NCI-H1694 (cell line): ENCODE measurements around the gene GRK1.
"Not testable (repeated sequence)": the region's sequence is repeated elsewhere in the genome, so short reads cannot be mapped to it uniquely, and the experiment has no call there.

Experiments
- DNase-seq: peaks from one replicate; lab custom pipeline; 2025; lab: John Stamatoyannopoulos, UW

GRK1 gene

DNA sequence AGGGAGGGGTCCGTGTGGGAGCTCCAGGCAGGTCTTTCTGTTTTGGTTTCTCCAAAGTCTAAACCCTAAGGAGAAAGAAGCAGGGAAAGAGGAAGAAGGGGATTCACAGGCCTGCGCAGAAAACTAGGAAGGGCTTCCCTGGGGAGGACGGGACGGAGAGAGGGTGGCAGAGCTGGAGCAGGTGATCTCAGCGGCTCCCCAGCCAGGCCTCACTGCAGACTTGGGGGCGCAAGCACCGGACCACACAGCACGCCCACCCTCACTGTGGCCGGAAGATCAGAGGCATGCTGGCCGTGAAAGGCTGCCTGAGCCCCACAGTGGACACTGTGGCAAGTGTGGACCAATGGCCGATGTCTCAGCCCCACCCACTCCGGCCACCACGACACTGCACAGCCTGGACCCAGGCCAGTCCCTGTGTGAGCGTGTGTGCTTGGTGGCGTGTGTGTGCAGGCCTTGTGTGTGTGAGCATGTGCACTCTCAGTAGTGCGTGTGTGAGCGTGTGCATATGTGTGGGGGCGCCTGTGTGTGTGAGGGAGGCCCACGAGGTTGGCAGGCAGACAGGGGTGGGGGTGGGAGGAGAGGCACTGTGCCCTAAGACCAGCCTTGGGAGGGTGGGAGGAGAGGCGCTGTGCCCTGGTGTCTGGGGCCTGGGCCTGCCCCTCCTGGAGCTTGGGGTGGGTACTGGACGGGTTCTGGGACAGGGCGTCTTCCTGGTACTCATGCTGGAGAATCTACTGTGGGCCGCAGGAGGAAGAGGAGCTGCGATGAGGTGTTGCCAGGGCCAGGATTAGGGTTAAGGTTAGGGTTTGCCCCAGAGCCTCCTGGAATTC is 76.6 kb downstream of the GRK1 start:
- no peak for DNase-seq

DNA sequence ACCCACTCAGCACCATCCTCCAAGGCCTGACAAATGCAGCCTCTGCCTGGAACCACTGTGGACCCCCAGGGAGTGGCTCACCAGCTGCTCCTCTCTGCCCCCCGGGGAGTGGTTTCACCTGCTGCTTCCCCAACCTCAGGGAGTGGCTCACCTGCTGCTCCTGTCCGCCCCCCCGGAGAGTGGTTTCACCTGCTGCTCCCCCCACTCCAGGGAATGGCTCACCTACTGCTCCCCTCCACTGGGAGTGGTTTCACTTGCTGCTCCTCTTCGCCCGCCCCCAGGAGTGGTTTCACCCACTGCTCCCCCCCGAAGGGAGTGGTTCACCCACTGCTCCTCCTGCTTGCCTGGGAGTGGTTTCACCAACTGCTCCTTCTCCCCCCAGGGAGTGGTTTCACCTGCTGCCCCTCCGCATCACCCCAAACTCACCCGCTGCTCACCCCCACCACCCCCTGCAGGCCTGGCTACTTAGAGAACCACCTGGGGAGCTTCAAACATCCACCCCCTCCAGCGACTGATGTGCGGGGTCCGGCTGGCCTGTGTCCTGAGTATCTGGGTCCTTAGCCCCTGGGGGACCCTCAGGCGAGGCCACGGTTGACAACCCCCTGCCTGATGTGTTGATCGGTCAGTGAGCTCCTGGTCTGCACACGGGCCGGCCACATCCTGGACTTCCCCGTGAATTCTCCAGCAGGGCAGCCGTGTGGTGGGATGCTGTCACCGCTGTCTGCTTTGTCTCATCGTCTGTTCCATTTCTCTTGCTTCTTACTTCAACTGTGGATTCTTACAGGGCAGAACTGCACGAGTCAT is 77.4 kb downstream of the GRK1 start:
- DNase-seq, result no peak

DNA sequence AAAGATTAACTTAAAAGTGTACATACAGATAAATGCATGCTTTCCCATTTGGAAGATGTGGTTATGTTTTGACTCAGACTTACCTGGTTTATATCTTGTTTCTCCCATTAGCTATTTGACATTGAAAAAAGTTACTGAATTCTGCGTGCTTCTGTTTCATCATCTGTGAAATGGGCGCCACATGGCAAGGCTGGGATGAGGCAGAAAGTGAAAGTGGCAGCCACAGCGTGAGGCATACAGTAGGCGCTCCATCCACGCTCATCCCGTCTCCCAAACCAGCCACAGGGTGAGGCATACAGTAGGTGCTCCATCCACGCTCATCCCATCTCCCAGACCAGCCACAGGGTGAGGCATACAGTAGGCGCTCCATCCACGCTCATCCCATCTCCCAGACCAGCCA is 78.0 kb downstream of the GRK1 start:
- DNase-seq, result no peak

DNA sequence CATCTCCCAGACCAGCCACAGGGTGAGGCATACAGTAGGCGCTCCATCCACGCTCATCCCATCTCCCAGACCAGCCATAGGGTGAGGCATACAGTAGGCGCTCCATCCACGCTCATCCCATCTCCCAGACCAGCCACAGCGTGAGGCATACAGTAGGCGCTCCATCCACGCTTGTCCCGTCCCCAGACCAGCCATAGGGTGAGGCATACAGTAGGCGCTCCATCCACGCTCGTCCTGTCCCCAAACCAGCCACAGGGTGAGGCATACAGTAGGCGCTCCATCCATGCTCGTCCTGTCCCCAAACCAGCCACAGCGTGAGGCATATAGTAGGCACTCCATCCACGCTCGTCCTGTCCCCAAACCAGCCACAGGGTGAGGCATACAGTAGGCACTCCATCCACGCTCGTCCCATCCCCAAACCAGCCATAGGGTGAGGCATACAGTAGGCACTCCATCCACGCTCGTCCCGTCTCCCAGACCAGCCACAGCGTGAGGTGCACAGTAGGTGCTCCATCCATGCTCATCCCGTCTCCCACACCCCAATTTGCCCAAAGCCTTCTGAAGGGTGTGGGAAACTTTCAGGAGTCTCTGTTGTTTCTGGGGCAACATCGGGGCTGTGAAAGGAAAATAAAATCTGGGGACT is 78.6 kb downstream of the GRK1 start:
- DNase-seq, result not testable (repeated sequence)

DNA sequence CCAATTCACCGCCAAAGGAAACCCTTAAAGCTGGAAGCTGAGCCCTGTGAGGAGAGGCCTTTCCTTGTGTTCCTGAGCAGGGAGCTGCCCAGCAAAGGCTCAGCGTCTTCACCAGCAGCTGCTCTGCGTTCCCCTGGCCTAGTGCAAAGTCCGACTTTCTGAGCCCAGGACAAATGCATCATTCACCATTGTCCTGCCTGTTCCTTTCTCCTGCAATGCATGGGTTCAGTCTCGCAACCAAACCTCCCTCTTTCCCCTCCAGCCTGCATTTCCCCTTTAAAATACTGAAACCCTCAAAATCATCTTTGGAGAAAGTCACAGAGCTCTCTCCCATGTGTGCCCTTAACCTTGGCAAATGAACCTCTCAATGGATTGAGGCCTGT is 79.1 kb downstream of the GRK1 start:
- no peak for DNase-seq

DNA sequence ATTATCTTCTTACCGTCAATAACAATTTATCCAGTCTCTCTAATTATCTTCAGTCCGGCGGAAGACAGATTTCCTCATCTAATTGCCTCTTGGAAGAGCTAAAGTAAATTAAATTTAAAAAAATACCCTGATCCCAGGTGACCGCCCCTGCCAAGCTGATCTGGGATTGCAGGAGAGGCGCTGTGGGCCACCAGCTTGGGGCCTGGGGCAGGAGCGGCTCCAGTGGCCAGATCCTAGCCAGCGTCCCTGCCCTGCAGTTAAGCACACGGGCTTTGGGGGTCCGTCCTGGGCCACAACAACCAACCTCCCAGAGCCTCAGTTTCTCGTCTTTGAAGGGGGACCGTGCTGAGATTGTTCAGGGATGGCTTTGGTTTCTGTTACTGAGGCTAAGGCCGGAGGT is 79.7 kb downstream of the GRK1 start:
- no peak for DNase-seq

DNA sequence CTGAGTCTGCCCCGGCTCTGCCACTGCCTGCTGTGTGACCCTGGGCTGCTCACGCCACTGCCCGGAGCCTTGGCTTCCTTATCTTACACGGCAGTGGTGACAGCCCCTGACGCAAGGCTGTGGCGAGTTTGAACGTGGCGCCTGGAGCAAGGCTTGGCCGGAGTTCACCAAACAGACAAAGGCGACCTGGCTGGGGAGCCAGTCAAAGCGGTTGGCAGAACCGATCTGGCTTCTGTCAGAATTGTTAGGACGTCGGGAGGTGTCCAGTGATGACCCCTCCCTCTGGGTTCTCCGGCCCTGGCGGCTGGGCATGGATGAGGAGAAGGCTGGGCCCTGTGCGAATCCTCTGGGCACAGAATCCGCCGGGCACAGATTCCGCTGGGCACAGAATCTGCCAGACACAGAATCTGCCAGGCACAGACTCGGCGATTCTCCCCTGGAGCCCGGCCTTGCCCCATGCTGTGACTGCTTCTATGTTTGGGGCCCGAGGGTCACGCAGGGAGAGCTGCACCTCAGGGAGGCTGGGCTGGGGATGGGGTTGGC is 80.3 kb downstream of the GRK1 start:
- no peak for DNase-seq

DNA sequence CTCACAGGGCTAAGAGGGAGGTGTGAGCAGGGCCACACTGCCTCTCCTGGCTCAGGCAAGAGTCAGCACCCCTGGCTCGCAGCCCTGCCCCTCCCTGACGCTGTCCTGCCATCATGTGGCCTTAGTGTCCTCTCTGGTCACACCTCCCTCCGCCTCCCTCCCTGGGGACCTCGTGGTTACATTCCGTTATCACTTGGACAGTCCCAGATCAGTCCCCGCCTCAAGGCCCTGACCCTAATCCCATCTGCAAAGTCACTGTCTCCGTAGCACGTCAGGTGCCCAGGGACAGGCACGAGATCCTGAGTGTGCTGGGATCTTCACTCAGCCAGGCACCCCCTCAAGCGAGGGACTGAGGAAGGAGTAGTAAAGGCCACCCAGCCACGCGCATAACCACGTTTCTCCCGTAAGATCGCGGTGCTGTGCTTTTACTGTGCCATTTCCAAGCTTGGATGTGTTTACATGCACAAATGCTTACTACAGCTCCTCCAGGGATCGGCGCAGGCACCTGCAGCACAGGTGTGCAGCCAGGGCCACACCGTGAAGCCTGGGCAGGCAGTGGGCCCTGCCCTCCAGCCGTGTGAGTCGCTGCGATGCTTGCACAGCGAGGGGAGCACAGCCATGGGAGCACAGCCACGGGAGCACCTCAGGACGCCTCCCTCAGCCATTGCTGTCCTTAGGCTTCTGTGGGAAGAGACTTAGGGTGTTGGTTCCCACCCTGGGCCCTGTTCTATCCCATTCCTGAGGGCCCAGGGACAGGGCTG is 81.3 kb downstream of the GRK1 start:
- DNase-seq, result no peak

DNA sequence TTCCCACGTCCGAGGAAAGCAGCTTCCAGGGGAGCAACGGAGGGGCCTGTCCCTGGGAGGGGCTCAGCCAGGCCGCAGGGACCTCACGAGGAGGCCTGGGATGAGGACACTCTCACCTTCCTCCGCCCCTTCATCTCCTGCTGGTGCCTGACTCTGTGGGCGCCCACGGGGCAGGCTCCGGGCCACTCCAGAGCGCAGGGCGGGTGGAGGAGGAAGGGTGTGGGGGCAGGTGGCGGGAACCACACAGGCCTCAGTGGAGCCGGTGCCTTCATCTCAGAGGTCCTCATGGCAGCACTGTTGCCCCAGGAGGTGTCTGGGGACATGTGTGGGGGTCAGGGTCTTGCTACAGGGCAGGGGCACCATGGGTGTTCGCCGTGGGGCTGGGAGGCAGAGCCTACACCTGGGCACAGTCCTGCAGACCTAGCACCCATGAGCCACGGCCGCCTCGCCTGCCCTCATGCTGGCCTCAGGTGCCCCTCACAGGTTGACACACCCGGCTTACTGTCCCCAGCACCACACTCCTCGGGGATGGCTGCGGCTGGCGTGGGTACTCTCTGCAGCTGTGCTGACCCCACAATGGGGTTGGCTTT is 81.9 kb downstream of the GRK1 start:
- DNase-seq, result no peak

DNA sequence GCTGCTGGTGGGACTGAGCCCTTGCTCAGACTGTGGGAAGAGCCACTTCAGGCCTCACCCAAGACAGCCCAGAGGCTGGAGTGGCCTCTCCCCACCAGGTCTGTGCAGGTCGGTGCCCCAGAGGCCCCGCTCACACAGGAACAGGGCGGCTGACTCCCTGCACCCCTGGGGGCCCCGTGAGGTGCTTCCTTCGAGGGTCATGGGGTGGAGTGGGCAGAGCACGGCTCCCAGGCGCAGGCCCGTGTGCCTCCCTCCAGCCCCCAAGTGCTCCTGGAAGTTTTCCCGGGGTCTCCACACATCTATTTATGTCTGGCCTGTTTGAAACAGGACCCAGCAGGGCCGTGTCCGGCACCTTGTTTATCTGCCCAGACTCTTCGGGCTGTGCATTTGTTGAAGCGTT is 82.5 kb downstream of the GRK1 start:
- DNase-seq, result no peak

DNA sequence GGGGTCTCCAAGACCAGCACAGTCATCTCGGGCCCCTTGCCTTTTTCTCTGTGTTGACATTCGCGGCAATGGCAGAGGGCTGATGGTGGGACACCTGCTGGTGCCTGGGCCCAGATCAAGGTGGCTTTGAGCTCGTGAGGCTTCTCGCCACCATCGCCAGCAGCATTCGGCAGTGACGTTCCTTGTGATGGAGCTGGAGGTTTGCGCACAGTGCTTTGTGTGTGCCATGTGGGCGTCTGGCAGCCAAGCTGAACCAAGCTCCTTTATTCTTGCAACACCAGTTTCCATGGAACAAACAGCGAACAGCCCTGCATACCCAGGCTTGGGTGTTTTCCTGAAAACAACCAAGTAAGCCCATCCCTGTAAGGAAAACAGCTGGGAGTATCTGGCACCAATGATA is 82.9 kb downstream of the GRK1 start:
- DNase-seq, result no peak

DNA sequence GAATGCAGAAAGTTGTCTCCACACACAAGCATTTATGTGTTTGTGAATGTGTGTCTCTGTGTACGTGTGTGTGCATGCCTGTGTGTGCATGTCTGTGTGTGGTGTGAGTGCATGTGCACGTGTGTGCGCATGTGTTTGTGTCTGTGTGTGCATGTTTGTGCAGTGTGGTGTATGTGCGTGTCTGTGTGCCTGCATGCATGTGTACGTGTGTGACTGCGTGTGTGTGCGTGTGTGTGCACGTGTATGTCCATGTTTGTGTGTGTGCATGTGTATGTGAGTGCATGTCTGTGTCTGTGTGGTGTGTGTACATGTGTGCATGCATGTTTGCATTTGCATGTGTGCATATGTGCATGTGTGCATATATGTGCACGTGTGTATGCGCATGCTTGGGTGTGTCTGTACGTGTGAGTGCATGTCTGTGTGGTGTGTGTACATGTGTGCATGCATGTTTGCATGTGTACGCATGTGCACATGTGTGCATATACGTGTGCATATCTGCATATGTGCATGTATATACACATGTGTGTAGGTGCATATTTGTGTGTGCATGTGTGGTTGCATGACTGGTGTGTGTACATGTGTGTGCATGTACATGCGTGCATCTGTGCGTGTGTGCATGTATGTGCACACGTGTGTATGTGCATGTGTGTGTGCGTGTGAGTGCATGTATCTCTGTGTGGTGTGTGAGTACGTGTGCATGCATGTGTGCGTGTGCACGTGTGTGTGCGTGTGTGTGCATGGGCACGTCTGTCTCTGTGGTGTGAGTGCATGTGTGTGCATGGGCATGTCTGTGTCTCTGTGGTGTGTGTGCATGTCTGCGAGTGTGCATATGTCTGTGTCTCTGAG is 83.8 kb downstream of the GRK1 start:
- DNase-seq, result no peak

DNA sequence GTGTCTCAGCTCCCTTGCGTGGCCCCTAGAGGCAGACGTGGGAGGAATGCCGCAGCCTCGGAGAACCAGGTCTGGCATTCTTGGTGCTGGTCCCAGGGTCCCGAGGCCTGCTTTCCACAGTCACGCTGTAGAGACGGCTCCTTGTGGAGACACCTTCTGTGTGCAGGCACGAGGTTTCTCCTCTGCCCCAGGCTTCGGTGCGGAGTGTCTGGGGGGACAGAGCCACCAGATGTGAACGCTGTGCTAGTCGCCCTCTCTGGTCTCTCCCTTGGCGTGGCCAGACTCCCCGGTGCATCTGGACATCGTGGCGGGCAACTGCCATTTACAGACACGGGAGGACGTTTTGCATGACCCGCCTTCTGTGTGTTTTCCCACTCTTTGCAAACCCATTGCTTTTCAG is 84.5 kb downstream of the GRK1 start:
- no peak for DNase-seq

DNA sequence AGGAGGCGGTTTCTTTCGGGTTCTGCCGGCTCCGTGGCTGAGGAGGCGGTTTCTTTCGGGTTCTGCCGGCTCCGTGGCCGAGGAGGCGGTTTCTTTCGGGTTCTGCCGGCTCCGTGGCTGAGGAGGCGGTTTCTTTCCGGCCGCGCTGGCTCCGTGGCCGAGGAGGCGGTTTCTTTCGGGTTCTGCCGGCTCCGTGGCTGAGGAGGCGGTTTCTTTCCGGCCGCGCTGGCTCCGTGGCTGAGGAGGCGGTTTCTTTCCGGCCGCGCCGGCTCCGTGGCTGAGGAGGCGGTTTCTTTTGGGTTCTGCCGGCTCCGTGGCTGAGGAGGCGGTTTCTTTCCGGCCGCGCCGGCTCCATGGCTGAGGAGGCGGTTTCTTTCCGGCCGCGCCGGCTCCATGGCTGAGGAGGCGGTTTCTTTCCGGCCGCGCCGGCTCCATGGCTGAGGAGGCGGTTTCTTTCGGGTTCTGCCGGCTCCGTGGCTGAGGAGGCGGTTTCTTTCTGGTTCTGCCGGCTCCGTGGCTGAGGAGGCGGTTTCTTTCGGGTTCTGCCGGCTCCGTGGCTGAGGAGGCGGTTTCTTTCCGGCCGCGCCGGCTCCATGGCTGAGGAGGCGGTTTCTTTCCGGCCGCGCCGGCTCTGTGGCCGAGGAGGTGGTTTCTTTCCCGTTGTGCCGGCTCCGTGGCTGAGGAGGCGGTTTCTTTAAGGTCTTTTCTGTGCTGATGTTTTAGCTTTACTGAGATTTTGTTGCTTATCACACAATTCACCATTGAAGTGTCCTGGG is 85.4 kb downstream of the GRK1 start:
- not testable (repeated sequence) for DNase-seq

DNA sequence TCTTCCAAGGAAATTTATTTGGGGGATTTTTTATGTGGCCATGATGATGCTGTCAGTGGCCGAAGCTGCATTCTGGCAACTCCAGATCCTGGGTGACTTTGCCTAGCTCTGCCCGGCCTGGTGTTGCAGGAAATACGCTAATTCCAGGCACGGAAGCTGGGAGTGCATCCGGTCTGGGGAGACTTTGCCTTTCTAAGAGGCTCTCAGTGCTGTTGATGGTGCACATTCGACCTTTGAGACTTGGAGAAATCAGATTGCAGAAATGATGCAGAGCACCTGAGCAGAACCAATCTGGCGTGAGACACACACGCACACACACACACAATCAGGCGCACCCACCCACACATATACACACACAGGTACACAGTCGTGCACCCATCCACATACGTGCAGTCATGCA is 86.2 kb downstream of the GRK1 start:
- no peak for DNase-seq

DNA sequence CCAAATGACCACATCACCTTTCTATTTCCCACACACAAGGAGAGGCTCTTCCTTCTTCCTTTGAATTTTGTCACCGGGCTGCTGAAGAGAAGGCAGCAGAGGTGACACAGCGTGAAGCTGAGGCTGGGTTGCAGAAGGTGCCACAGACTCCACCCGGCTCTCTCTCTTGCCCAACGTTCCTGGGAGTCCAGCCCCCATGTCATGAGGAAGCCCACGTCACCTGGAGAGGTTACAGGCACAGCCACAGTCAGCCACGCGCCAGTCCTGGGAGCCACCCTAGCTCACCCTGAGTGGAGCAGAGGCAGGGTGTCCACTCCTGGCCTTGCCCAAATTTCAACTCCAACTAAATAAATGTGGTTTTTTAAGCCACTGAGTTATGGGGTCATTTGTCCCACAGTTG is 87.2 kb downstream of the GRK1 start:
- no peak for DNase-seq

DNA sequence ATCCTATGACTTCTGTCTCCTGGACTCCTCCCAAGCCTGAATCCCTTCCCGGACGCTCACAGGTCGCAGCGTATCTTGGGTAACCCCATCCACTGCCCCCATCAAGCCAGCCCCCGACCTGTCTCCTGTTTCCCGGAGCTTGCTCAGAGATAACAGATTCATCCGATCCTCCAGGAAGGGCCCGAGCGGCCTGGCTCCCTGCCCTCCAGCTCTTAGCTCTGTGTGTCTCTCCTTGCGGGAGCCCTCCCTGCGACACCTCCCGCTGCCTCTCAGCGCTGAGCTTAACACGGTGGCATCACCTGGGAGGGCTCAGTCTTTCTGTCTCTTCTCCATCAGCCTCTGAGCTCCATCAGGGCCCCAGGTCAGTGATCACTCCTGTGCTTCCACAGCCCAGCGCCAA is 87.7 kb downstream of the GRK1 start:
- no peak for DNase-seq

DNA sequence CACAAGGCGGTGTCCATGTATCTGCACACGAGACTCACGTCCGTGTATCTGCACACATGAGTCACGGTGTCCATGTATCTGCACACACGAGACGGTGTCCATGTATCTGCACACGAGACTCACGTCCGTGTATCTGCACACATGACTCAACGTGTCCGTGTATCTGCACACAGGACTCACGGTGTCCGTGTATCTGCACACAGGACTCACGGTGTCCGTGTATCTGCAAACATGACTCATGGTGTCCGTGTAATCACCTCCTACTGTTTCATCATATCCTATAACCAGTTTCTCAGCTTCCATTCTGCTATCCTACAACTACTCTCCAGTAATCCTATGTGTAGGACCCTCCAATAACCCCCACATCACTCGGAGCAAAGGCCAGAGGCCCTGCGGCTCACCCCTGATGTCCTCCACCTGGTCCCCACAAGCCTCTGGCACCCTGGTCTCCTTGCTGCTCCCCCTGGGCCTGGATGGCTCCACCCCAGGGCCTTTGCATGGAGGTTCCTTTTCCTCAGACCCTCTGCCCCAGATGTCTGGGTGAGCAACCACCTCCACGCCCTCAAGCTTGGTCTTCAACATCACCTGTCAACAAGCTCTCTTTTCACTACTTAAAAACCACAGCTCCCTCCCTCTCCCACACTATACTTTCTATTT is 89.5 kb downstream of the GRK1 start:
- DNase-seq, result no peak
